Endothelial cell (in vitro differentiated cells): ENCODE measurements around the gene RNF11. TPM values are rescaled to one million over a fixed set of nuclear protein-coding genes. Genes with fewer than 3 reads are reported as not detected.

Experiments used
- DNase-seq: peaks from one replicate; pipeline ENCODE4 v3.0.0; 2021; ENCODE audit warnings: low spot score
- H3K27ac Mint-ChIP-seq: one replicate; pipeline ENCODE4 v1.8.0; 2021; ENCODE audit warnings: mixed read lengths, inconsistent platforms; ENCODE audit not compliant: unreplicated experiment
- H3K27me3 Mint-ChIP-seq: one replicate; pipeline ENCODE4 v1.8.0; 2021; ENCODE audit warnings: mild to moderate bottlenecking, moderate library complexity, mixed read lengths, inconsistent platforms; ENCODE audit not compliant: unreplicated experiment
- H3K36me3 Mint-ChIP-seq: one replicate; pipeline ENCODE4 v1.8.0; 2021; ENCODE audit warnings: mild to moderate bottlenecking, low read depth, mixed read lengths, inconsistent platforms; ENCODE audit not compliant: unreplicated experiment
- H3K4me1 Mint-ChIP-seq: one replicate; pipeline ENCODE4 v1.8.0; 2021; ENCODE audit warnings: mild to moderate bottlenecking, mixed read lengths, inconsistent platforms; ENCODE audit not compliant: unreplicated experiment
- H3K4me3 Mint-ChIP-seq: one replicate; pipeline ENCODE4 v1.8.0; 2021; ENCODE audit warnings: mild to moderate bottlenecking, mixed read lengths, inconsistent platforms; ENCODE audit not compliant: unreplicated experiment
- H3K9me3 Mint-ChIP-seq: one replicate; pipeline ENCODE4 v1.8.0; 2021; ENCODE audit warnings: mixed read lengths, inconsistent platforms; ENCODE audit not compliant: unreplicated experiment
- total RNA-seq: library from RNA; stranded (reverse); fragmentation: NEBNext Ultra II Directional; extraction: Animal tissue kit (Norgen Biotek cat#: 25700); gene quantifications from one replicate; pipeline ENCODE4 v1.2.1, GENCODE V29; 2021; ENCODE audit not compliant: unreplicated experiment
- TF ChIP-seq, protein P1 (sequence below): fragments of 200-600 bp; sonication (generic); IDR thresholded peaks from one replicate; pipeline ENCODE4 v1.5.0; 2021; ENCODE audit warnings: antibody characterized with exemption; ENCODE audit not compliant: unreplicated experiment

RNF11 gene
- total RNA-seq, 1 donor from 2014 or later: 74.1 TPM

DNA sequence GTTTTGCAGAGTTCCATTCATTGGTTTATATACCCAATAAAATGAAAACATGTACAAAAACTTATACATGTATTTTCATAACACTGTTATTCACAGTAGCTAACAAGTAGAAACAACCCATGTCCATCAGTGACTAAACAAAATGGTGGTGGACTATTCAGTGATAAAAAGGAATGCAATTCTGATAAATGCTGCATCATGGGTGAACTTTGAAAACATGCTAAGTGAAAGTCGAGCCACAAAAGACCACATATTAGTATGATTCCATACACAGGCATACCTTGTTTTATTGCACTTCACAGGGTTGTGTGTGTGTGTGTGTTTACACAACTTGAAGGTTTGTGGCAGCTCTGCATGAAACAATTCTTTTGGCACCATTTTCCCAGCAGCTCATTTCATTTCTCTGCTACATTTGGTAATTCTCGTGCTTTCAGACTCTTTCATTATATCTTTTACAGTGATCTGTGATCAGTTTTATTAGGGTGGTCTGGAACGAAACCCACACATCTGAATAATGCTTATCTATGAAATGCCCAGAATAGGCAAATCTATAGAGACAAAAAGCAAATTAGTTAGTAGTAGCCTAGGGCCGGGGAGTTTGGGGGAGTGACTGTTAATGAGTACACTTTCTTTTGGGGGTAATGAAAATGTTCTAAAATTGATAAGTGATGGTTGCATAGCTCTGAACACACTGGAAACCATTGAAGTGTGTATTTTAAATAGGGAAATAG is 27.2 kb downstream of the RNF11 start:
- no peaks in the 10 kb centered on the region for H3K36me3 Mint-ChIP-seq
- no peaks in the 10 kb centered on the region for H3K9me3 Mint-ChIP-seq
- peak overlapping the region; percentile 24 for H3K27ac Mint-ChIP-seq
- peaks cover 31% of the 10 kb centered on the region for H3K4me1 Mint-ChIP-seq
- DNase-seq: no peak
- TF ChIP-seq, protein P1, sequence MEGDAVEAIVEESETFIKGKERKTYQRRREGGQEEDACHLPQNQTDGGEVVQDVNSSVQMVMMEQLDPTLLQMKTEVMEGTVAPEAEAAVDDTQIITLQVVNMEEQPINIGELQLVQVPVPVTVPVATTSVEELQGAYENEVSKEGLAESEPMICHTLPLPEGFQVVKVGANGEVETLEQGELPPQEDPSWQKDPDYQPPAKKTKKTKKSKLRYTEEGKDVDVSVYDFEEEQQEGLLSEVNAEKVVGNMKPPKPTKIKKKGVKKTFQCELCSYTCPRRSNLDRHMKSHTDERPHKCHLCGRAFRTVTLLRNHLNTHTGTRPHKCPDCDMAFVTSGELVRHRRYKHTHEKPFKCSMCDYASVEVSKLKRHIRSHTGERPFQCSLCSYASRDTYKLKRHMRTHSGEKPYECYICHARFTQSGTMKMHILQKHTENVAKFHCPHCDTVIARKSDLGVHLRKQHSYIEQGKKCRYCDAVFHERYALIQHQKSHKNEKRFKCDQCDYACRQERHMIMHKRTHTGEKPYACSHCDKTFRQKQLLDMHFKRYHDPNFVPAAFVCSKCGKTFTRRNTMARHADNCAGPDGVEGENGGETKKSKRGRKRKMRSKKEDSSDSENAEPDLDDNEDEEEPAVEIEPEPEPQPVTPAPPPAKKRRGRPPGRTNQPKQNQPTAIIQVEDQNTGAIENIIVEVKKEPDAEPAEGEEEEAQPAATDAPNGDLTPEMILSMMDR: no peak
- no peaks in the 10 kb centered on the region for H3K27me3 Mint-ChIP-seq
- no peak overlapping the region for H3K4me3 Mint-ChIP-seq

- no peak for DNase-seq
- H3K4me3 Mint-ChIP-seq: no peak overlapping the region
- no peaks in the 10 kb centered on the region for H3K27me3 Mint-ChIP-seq
- no peaks in the 10 kb centered on the region for H3K36me3 Mint-ChIP-seq
- no peaks in the 10 kb centered on the region for H3K9me3 Mint-ChIP-seq
- TF ChIP-seq, protein P1: no peak
- H3K27ac Mint-ChIP-seq: peak overlapping the region; percentile 49
- H3K4me1 Mint-ChIP-seq: peaks cover 27% of the 10 kb centered on the region
Observed at GRCh38 chr1:51264451-51264850, 28.4 kb downstream of the RNF11 start.

GRCh38 chr1:51265618-51266017 is 29.5 kb downstream of the RNF11 start:
- Mint-ChIP-seq H3K9me3 (no peaks in the 10 kb centered on the region), H3K36me3 (no peaks in the 10 kb centered on the region), H3K4me3 (no peak overlapping the region), H3K27ac (peak overlapping the region; percentile 12), H3K27me3 (no peaks in the 10 kb centered on the region), H3K4me1 (peaks cover 27% of the 10 kb centered on the region)
- no peak for DNase-seq
- TF ChIP-seq, protein P1: no peak

- H3K4me1 Mint-ChIP-seq: peaks cover 27% of the 10 kb centered on the region
- H3K36me3 Mint-ChIP-seq: no peaks in the 10 kb centered on the region
- no peaks in the 10 kb centered on the region for H3K27me3 Mint-ChIP-seq
- H3K4me3 Mint-ChIP-seq: no peak overlapping the region
- H3K27ac Mint-ChIP-seq: peak overlapping the region; percentile 17
- DNase-seq: no peak
- no peaks in the 10 kb centered on the region for H3K9me3 Mint-ChIP-seq
- TF ChIP-seq, protein P1: no peak
Observed at GRCh38 chr1:51266181-51266580, 30.1 kb downstream of the RNF11 start.

DNA sequence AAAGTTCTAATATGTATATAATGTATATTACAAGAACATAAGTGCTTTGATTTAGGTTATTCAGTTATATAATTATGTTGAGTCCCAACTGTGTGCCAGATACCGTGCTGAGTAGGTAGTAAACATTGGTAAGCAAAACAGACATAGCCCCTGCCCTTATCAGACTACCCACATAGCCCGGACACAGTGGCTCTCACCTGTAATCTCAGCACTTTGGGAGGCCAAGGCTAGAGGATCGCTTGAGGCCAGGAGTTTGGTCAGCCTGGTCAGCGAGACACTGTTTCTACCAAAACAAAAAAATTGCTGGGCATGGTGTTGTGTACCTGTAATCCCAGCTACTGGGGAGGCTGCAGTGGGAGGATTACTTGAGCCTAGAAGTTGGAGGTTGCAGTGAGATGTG is 30.7 kb downstream of the RNF11 start:
- no peaks in the 10 kb centered on the region for H3K36me3 Mint-ChIP-seq
- H3K27me3 Mint-ChIP-seq: no peaks in the 10 kb centered on the region
- H3K27ac Mint-ChIP-seq: no peak overlapping the region
- TF ChIP-seq, protein P1: no peak
- no peak overlapping the region for H3K4me3 Mint-ChIP-seq
- H3K4me1 Mint-ChIP-seq: peaks cover 27% of the 10 kb centered on the region
- no peak for DNase-seq
- no peaks in the 10 kb centered on the region for H3K9me3 Mint-ChIP-seq
